Measurements from ENCODE around the gene EYS. TPM values are rescaled to one million over a fixed set of nuclear protein-coding genes. Genes with fewer than 3 reads are reported as not detected.

EYS gene
- total and polyA plus RNA-seq, 3 experiments from 2014 or later, result not detected

DNA sequence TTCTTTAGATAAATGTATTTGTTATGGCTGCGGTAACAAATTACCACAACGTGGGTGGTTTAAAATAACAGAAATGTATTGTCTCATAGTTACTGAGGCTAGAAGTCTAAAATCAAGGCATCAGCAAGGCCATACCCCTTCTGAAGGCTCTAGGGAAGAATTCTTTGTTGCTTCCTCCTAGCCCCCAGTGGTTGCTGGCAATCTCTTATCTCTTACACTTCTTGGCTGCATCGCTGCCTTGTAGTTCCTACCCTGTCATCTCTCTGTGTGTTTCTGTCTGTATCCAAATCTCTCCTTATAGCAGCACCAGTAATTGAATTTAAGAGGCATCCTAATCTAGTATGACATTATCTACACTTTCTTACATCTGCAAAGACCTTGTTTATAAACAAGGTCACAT, 1536.7 kb downstream of the EYS start:
- no peaks in the 10 kb centered on the region for H3K36me3 Mint-ChIP-seq
- CTCF ChIA-PET, result no interaction called here
- Histone ChIP-seq H3K36me3 (ENCODE audit: insufficient read depth, low read length) (no peaks in the 10 kb centered on the region), H3K4me3 (ENCODE audit: low read length) (no peak overlapping the region), H3K27me3 (ENCODE audit: insufficient read depth, low read length, poor library complexity, severe bottlenecking) (no peaks in the 10 kb centered on the region), H3K4me1 (ENCODE audit: insufficient read depth, low read length) (no peaks in the 10 kb centered on the region), H3K9me3 (ENCODE audit: low read length) (no peaks in the 10 kb centered on the region), H3K27ac (ENCODE audit: low read depth, low read length) (no peak overlapping the region)
- H3K9me3 Mint-ChIP-seq, result peaks cover 2 to 23% (median 4%) of the 10 kb centered on the region in 5 donors
- no peak overlapping the region for H3K4me3 Mint-ChIP-seq
- no peak overlapping the region for H3K27ac Mint-ChIP-seq
- DNase-seq, result no peak
- H3K27me3 Mint-ChIP-seq, result no peaks in the 10 kb centered on the region
- H3K4me1 Mint-ChIP-seq, result no peaks in the 10 kb centered on the region
- POLR2A ChIA-PET, result no interaction called here

DNA sequence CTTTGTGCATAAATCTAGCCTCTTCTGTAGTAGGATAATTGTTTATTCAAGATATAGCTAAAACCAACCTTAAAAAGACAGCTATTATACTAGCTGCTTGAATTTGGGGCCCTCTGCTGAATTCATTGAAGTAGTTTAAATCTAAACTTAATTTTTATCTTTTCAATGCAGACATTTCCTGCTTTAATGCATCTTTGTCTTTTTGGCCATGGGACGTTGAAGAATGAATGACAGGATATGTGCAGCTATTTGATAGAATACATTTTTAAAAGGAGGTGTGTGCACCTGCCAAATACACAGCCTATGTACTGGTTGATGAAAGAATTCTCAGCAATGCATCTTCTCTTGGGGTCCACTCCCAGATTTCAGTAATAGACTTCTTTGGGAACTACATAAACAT, 1546.5 kb downstream of the EYS start:
- POLR2A ChIA-PET, result no interaction called here

DNA sequence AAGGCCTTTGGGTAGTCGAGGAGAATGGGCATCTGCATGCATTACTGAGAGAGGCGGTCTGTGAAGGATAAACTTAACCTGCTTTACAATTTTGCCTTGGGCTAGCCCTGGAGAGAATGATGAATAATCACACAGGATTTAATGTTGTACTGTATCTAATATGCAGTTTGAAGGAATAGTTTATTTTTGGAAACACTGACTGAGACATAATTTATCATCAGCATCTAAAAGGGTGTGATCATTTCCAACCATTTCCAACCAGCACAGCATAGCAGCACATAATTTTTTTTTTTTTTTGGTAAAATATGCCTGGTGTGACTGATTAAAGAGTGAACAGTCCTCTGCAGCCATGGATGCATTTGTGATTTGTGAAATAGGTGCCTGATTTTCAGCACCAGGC, 1552.0 kb downstream of the EYS start:
- no peaks in the 10 kb centered on the region for H3K4me1 Mint-ChIP-seq
- no peaks in the 10 kb centered on the region for H3K9me3 ChIP-seq (ENCODE audit: low read length)
- no peaks in the 10 kb centered on the region for H3K36me3 ChIP-seq (ENCODE audit: insufficient read depth, low read length)
- ChIA-PET CTCF (no interaction called here), POLR2A (no interaction called here)
- H3K27ac Mint-ChIP-seq, result no peak overlapping the region
- H3K4me3 ChIP-seq (ENCODE audit: low read length), result no peak overlapping the region
- no peaks in the 10 kb centered on the region for H3K4me1 ChIP-seq (ENCODE audit: insufficient read depth, low read length)
- DNase-seq, result no peak
- no peaks in the 10 kb centered on the region for H3K27me3 ChIP-seq (ENCODE audit: insufficient read depth, low read length, poor library complexity, severe bottlenecking)
- peaks cover 0 to 11% (median 6%) of the 10 kb centered on the region in 5 donors for H3K9me3 Mint-ChIP-seq
- H3K4me3 Mint-ChIP-seq, result no peak overlapping the region
- no peaks in the 10 kb centered on the region for H3K27me3 Mint-ChIP-seq
- H3K36me3 Mint-ChIP-seq, result no peaks in the 10 kb centered on the region
- H3K27ac ChIP-seq (ENCODE audit: low read depth, low read length), result no peak overlapping the region

More for the DNA sequence above, 1546.5 kb downstream of the EYS start:
- H3K27me3 ChIP-seq (ENCODE audit: insufficient read depth, low read length, poor library complexity, severe bottlenecking), result no peaks in the 10 kb centered on the region
- no peak overlapping the region for H3K4me3 ChIP-seq (ENCODE audit: low read length)
- H3K36me3 ChIP-seq (ENCODE audit: insufficient read depth, low read length), result no peaks in the 10 kb centered on the region
- no peaks in the 10 kb centered on the region for H3K4me1 Mint-ChIP-seq
- CTCF ChIA-PET, result no interaction called here
- no peaks in the 10 kb centered on the region for H3K4me1 ChIP-seq (ENCODE audit: insufficient read depth, low read length)
- no peak overlapping the region for H3K4me3 Mint-ChIP-seq
- H3K27me3 Mint-ChIP-seq, result no peaks in the 10 kb centered on the region
- H3K36me3 Mint-ChIP-seq, result no peaks in the 10 kb centered on the region
- no peak overlapping the region for H3K27ac Mint-ChIP-seq
- no peak for DNase-seq
- peaks cover 0 to 18% (median 6%) of the 10 kb centered on the region in 5 donors for H3K9me3 Mint-ChIP-seq
- no peaks in the 10 kb centered on the region for H3K9me3 ChIP-seq (ENCODE audit: low read length)
- H3K27ac ChIP-seq (ENCODE audit: low read depth, low read length), result no peak overlapping the region

DNA sequence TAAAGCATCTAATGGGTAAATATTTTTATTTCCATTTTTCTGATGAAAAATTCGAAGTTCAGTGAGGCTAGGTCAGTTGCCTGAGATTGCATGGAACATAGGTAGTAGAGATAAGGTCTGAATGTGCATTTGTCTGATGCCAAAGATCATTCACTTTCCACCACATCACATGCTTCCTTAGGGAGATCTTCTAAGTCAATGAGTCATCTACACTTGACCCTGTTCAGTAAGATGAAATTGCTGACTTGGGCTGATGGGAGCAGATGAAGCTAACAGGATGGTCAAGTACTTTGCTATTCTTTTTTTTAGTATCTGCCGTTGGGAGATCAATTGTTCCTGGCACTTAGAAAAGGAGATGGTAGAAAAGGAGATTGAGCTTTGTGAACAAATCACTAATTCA, 1560.2 kb downstream of the EYS start:
- no peak for DNase-seq
- peaks cover 0 to 16% (median 3%) of the 10 kb centered on the region in 5 donors for H3K9me3 Mint-ChIP-seq
- H3K27me3 Mint-ChIP-seq, result no peaks in the 10 kb centered on the region
- Histone ChIP-seq H3K4me3 (ENCODE audit: low read length) (no peak overlapping the region), H3K36me3 (ENCODE audit: insufficient read depth, low read length) (no peaks in the 10 kb centered on the region), H3K4me1 (ENCODE audit: insufficient read depth, low read length) (no peaks in the 10 kb centered on the region), H3K27me3 (ENCODE audit: insufficient read depth, low read length, poor library complexity, severe bottlenecking) (no peaks in the 10 kb centered on the region), H3K27ac (ENCODE audit: low read depth, low read length) (no peak overlapping the region), H3K9me3 (ENCODE audit: low read length) (no peaks in the 10 kb centered on the region)
- CTCF ChIA-PET, result no interaction called here
- no peaks in the 10 kb centered on the region for H3K36me3 Mint-ChIP-seq
- no peaks in the 10 kb centered on the region for H3K4me1 Mint-ChIP-seq
- no peak overlapping the region for H3K27ac Mint-ChIP-seq
- no peak overlapping the region for H3K4me3 Mint-ChIP-seq
- POLR2A ChIA-PET, result no interaction called here

DNA sequence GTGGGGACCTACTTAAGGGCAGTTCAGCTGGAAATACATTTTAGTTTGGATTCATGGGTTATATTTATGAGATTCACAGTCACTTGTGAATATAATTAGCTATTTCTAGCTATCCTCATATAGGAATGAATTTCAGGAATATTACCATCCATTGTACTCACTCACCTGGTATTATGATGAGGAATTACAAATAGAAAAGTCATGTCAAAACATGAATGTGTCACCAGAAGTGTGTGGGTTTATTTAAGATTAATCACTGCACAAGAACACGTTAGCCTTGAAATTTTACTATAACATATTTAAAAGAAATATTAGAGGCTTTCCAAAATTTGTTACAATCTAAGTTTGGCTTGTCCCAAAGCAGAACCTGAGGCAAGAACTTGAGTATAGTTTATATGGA, 1560.9 kb downstream of the EYS start:
- no peaks in the 10 kb centered on the region for H3K9me3 ChIP-seq (ENCODE audit: low read length)
- no peak overlapping the region for H3K4me3 ChIP-seq (ENCODE audit: low read length)
- Mint-ChIP-seq H3K27ac (no peak overlapping the region), H3K4me3 (no peak overlapping the region), H3K4me1 (no peaks in the 10 kb centered on the region), H3K27me3 (no peaks in the 10 kb centered on the region), H3K36me3 (no peaks in the 10 kb centered on the region), H3K9me3 (peaks cover 0 to 16% (median 3%) of the 10 kb centered on the region in 5 donors)
- no peak overlapping the region for H3K27ac ChIP-seq (ENCODE audit: low read depth, low read length)
- H3K27me3 ChIP-seq (ENCODE audit: insufficient read depth, low read length, poor library complexity, severe bottlenecking), result no peaks in the 10 kb centered on the region
- H3K36me3 ChIP-seq (ENCODE audit: insufficient read depth, low read length), result no peaks in the 10 kb centered on the region
- no peaks in the 10 kb centered on the region for H3K4me1 ChIP-seq (ENCODE audit: insufficient read depth, low read length)
- CTCF ChIA-PET, result no interaction called here
- POLR2A ChIA-PET, result no interaction called here
- no peak for DNase-seq

DNA sequence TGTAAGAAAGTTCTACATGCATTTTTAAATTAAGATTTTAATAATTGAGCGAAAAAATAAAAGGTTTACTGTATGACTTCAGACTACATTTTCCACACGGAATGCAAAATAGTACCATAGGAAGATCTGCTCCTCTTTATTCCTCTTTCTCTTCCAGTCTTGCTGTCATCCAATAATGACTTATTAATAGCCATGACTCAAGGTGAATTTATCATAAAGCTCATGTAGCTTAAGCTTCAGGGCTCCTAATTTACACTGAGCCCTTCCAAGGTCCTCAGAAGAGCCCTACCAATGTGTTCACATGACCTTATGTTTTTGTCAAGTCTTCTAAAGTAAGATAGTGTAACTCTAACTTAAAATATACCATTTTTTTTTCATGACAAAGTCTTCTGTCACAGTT, 1561.4 kb downstream of the EYS start:
- peaks cover 0 to 16% (median 3%) of the 10 kb centered on the region in 5 donors for H3K9me3 Mint-ChIP-seq
- Histone ChIP-seq H3K27ac (ENCODE audit: low read depth, low read length) (no peak overlapping the region), H3K4me1 (ENCODE audit: insufficient read depth, low read length) (no peaks in the 10 kb centered on the region), H3K27me3 (ENCODE audit: insufficient read depth, low read length, poor library complexity, severe bottlenecking) (no peaks in the 10 kb centered on the region), H3K4me3 (ENCODE audit: low read length) (no peak overlapping the region), H3K9me3 (ENCODE audit: low read length) (no peaks in the 10 kb centered on the region), H3K36me3 (ENCODE audit: insufficient read depth, low read length) (no peaks in the 10 kb centered on the region)
- no peaks in the 10 kb centered on the region for H3K27me3 Mint-ChIP-seq
- H3K27ac Mint-ChIP-seq, result no peak overlapping the region
- DNase-seq, result no peak
- CTCF ChIA-PET, result no interaction called here
- no peak overlapping the region for H3K4me3 Mint-ChIP-seq
- POLR2A ChIA-PET, result no interaction called here
- H3K36me3 Mint-ChIP-seq, result no peaks in the 10 kb centered on the region
- no peaks in the 10 kb centered on the region for H3K4me1 Mint-ChIP-seq

DNA sequence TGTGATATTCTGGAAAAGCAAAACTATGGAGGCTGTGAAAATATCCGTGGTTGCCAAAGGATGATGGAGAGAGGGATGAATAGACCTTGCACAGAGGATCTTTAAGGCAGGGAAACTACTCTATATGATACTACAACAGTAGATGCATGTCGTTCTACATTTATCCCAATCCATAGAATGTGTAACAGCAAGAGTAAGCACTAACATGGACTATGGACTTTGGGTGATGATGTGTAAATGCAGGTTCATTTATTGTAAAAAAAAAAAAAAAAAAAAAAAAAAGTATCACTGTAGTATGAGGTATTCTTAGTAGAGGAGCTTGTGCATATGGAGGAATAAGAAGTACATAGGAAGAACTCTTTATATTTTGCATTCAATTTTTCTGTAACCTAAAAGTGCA, 1563.9 kb downstream of the EYS start:
- no peak overlapping the region for H3K4me3 ChIP-seq (ENCODE audit: low read length)
- no peak overlapping the region for H3K27ac Mint-ChIP-seq
- no peaks in the 10 kb centered on the region for H3K4me1 Mint-ChIP-seq
- H3K27me3 ChIP-seq (ENCODE audit: insufficient read depth, low read length, poor library complexity, severe bottlenecking), result no peaks in the 10 kb centered on the region
- H3K27ac ChIP-seq (ENCODE audit: low read depth, low read length), result no peak overlapping the region
- no peak for DNase-seq
- H3K4me3 Mint-ChIP-seq, result no peak overlapping the region
- H3K27me3 Mint-ChIP-seq, result no peaks in the 10 kb centered on the region
- no peaks in the 10 kb centered on the region for H3K4me1 ChIP-seq (ENCODE audit: insufficient read depth, low read length)
- peaks cover 0 to 15% (median 6%) of the 10 kb centered on the region in 5 donors for H3K9me3 Mint-ChIP-seq
- POLR2A ChIA-PET, result no interaction called here
- CTCF ChIA-PET, result no interaction called here
- no peaks in the 10 kb centered on the region for H3K36me3 Mint-ChIP-seq
- no peaks in the 10 kb centered on the region for H3K36me3 ChIP-seq (ENCODE audit: insufficient read depth, low read length)
- H3K9me3 ChIP-seq (ENCODE audit: low read length), result no peaks in the 10 kb centered on the region

DNA sequence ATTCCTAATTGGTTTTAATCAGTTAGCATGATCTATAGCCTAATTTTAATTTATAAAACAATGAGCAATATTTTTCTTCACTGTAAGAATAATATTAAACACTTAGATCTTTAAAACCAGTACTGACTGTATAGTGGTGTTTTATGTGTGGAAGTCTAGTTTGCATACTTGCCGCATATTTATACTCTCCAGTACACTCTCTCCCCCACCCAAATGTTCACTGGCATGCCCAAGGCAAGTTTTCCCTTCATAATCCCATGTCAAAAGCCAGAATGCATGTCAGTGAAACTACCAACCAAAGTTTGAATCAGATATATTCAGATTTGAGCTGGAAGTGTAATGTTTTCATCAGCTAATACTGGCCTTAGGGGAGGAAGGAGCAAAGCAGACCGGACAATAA, 1565.3 kb downstream of the EYS start:
- no peaks in the 10 kb centered on the region for H3K9me3 ChIP-seq (ENCODE audit: low read length)
- CTCF ChIA-PET, result no interaction called here

More for the DNA sequence above, 1565.3 kb downstream of the EYS start:
- Mint-ChIP-seq H3K27ac (no peak overlapping the region), H3K4me3 (no peak overlapping the region), H3K4me1 (no peaks in the 10 kb centered on the region), H3K36me3 (no peaks in the 10 kb centered on the region), H3K27me3 (no peaks in the 10 kb centered on the region), H3K9me3 (peaks cover 0 to 15% (median 6%) of the 10 kb centered on the region in 5 donors)
- no peak for DNase-seq
- POLR2A ChIA-PET, result no interaction called here
- H3K4me3 ChIP-seq (ENCODE audit: low read length), result no peak overlapping the region
- H3K4me1 ChIP-seq (ENCODE audit: insufficient read depth, low read length), result no peaks in the 10 kb centered on the region
- H3K27me3 ChIP-seq (ENCODE audit: insufficient read depth, low read length, poor library complexity, severe bottlenecking), result no peaks in the 10 kb centered on the region
- H3K27ac ChIP-seq (ENCODE audit: low read depth, low read length), result no peak overlapping the region
- H3K36me3 ChIP-seq (ENCODE audit: insufficient read depth, low read length), result no peaks in the 10 kb centered on the region

All from CD8-positive, alpha-beta memory T cell (primary cell).